ENCODE data around the gene DBH.
A peak's percentile ranks its signal among the peaks of the same experiment; 100 is the strongest.

Gene DBH

GRCh38 chr9:133591116-133591910, 44.9 kb upstream of the DBH start:
- DNase-seq (ENCODE audit: low read depth, low spot score): no peak
- no peak overlapping the region for H3K4me3 ChIP-seq (ENCODE audit: low read depth, low read length)
- in situ Hi-C loops (cut with HindIII; ENCODE audit: low sequenced_read_pairs): no loop called here
- TF ChIP-seq CTCF (IDR thresholded peaks at IDR 0.05; ENCODE audit: low read depth, low read length): no peak

DNA sequence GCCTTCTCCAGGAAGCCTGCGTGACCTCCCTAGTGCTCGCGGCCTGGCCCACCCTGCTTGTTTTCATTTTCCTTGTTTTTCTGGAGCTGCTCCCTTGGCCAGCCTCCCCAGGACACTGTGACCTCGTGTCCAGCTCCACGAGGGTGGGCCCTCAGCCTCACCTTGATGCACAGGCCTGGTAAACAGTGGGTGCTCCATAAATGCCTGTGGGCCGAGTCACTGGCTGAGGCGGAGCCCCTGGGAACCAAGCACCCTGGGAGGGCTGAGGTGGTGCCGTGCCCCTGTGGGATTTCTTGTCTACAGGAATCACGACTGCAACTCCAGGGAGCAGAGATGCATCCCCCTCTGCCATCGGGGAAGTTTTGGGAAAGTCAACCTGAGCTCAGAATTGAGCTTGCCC, 44.2 kb upstream of the DBH start:
- no peak overlapping the region for H3K4me3 ChIP-seq (ENCODE audit: low read depth, low read length)
- no peak for TF ChIP-seq CTCF (IDR thresholded peaks at IDR 0.05; ENCODE audit: low read depth, low read length)
- no peak for DNase-seq (ENCODE audit: low read depth, low spot score)
- in situ Hi-C loops (cut with HindIII; ENCODE audit: low sequenced_read_pairs): no loop called here

DNA sequence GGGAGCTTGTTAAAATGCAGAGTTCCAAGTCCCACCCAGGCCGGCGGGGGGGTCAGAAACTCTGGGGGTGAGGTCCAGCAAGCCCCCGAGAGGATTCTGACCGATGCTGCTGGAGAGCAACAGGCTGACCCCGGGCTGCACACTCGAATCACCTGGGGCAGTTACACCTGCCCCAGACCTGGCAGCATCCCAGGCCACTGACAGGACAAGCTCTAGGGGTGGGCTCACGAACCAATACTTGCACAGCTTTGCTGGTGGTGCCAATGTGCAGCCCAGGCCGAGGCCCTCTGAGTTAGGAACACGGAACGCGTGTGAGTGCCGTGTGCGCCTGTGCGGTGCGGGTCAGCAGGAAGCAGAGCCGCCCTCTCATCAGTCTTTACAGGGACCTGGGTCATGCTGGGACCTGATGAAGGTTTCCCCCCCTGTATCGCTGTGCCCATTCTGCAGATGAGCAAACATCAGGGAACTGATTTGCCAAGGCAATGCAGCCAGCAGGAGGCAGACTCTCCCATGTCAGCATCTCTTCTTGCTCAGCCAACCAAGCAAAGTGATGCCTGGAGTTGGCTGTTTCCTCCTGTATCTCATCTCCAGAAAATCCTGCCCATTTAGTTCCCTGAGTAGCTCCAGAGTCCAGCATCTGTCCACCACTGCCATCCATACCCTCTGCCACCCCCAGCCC, 43.3 kb upstream of the DBH start:
- no peak for DNase-seq (ENCODE audit: low read depth, low spot score)
- in situ Hi-C loops (cut with HindIII; ENCODE audit: low sequenced_read_pairs): no loop called here
- TF ChIP-seq CTCF (IDR thresholded peaks at IDR 0.05; ENCODE audit: low read depth, low read length): peak; percentile 27
- H3K4me3 ChIP-seq (ENCODE audit: low read depth, low read length): no peak overlapping the region

- DNase-seq (ENCODE audit: low read depth, low spot score): no peak
- in situ Hi-C loops (cut with HindIII; ENCODE audit: low sequenced_read_pairs): no loop called here
- H3K4me3 ChIP-seq (ENCODE audit: low read depth, low read length): no peak overlapping the region
- no peak for TF ChIP-seq CTCF (IDR thresholded peaks at IDR 0.05; ENCODE audit: low read depth, low read length)
Measured at GRCh38 chr9:133593587-133594253, 42.4 kb upstream of the DBH start.

DNA sequence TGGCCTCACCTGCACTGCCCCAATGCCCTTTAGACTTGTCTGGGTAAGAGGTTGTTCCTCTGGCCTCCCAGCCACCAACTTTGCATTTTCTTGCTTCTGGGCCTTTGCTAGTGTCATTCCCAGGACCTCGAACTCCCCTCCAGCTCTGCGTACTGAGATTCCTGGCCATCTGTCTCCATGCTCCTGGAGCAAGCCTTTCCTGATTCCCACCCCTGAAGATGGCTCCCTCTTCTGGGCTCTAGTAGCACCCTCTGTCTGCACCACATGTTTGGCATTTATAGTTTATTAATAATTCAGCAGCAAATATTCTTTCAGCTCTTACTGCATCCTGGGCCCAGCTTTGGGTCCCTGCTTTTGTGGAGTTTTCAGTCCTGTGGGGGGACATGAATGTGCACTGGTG, 41.9 kb upstream of the DBH start:
- in situ Hi-C loops (cut with HindIII; ENCODE audit: low sequenced_read_pairs): no loop called here
- no peak overlapping the region for H3K4me3 ChIP-seq (ENCODE audit: low read depth, low read length)
- TF ChIP-seq CTCF (IDR thresholded peaks at IDR 0.05; ENCODE audit: low read depth, low read length): no peak
- DNase-seq (ENCODE audit: low read depth, low spot score): no peak

DNA sequence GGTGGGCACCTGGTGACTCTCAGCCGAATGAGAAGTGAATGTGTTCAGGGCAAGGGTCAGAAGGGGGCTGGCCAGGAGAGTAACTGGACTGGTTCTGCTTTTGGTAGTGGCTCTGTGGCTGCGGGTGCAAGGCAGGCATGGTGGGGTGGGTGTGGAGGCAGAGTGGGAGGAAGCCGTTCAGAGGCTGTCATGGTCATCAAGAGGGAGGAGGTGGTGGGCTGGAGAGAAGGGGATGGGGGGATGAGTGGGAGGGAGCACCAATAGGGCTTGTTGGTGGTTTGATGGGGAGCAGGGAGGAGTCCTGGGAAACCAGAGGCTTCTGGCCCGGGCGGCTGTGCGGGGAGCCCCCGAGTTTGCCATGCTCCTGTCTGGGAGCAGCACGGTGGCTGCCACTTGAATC, 40.3 kb upstream of the DBH start:
- no peak for TF ChIP-seq CTCF (IDR thresholded peaks at IDR 0.05; ENCODE audit: low read depth, low read length)
- H3K4me3 ChIP-seq (ENCODE audit: low read depth, low read length): no peak overlapping the region
- in situ Hi-C loops (cut with HindIII; ENCODE audit: low sequenced_read_pairs): no loop called here
- no peak for DNase-seq (ENCODE audit: low read depth, low spot score)
